ENCODE measurements around the gene LBP.

DNA sequence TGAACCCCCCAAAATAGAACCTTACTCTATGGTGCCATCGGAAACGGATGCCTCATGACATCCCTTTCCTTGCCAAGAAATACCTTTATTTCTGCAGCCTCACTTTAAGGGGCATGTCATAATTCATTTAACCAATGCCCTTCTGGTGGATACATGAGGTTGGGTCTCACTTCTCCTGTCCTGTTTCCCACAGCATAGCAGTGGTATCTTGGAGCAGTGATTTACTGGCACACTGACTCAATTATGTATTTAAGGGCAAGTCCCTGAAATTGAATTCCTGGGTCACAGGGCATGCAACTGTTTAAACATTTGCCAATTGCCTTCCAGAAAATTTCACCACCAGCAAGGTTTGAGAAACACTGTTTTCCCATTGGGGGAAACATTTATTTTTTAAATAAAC, 639 bp upstream of the LBP start:
- TF ChIP-seq, protein P1, sequence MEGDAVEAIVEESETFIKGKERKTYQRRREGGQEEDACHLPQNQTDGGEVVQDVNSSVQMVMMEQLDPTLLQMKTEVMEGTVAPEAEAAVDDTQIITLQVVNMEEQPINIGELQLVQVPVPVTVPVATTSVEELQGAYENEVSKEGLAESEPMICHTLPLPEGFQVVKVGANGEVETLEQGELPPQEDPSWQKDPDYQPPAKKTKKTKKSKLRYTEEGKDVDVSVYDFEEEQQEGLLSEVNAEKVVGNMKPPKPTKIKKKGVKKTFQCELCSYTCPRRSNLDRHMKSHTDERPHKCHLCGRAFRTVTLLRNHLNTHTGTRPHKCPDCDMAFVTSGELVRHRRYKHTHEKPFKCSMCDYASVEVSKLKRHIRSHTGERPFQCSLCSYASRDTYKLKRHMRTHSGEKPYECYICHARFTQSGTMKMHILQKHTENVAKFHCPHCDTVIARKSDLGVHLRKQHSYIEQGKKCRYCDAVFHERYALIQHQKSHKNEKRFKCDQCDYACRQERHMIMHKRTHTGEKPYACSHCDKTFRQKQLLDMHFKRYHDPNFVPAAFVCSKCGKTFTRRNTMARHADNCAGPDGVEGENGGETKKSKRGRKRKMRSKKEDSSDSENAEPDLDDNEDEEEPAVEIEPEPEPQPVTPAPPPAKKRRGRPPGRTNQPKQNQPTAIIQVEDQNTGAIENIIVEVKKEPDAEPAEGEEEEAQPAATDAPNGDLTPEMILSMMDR (IDR thresholded peaks at IDR 0.05; ENCODE audit: extremely low read depth in 1 of 2, insufficient read depth in 1 of 2, low read depth in 1 of 2, low read length in 2 of 2) = no peak
- no peak for TF ChIP-seq POLR2A (IDR thresholded peaks at IDR 0.05; ENCODE audit: low read depth, low read length)
- TF ChIP-seq POLR2AphosphoS5 (IDR thresholded peaks at IDR 0.05; ENCODE audit: insufficient read depth, low read depth, low read length) = no peak
- no peak for TF ChIP-seq EZH2 (IDR thresholded peaks at IDR 0.05; ENCODE audit: borderline replicate concordance, low read depth, low read length, severe bottlenecking)
- TF ChIP-seq MYC (IDR thresholded peaks at IDR 0.05; ENCODE audit: low read depth, low read length) = no peak

All from endothelial cell of umbilical vein (primary cell).